Dermis lymphatic vessel endothelial cell (primary cell): Measurements from ENCODE around the gene NT5DC2. TPM values are rescaled to one million over a fixed set of nuclear protein-coding genes. Genes with fewer than 3 reads are reported as not detected.

Source experiments
- total RNA-seq: library from RNA; depleted of rRNA; stranded (reverse); fragments of >200 nt; gene quantifications from 2 replicates; pipeline ENCODE4 v1.2.1, GENCODE V29; 2014

NT5DC2 gene
- total RNA-seq = 22.2 and 22.3 TPM in 2 replicates

GRCh38 chr3:52533623-52534280 lies at the start of gene NT5DC2:
NT5DC2 (minus strand) TSS chr3:52533857; CDS start chr3:52533737, 120 bp downstream.

DNA sequence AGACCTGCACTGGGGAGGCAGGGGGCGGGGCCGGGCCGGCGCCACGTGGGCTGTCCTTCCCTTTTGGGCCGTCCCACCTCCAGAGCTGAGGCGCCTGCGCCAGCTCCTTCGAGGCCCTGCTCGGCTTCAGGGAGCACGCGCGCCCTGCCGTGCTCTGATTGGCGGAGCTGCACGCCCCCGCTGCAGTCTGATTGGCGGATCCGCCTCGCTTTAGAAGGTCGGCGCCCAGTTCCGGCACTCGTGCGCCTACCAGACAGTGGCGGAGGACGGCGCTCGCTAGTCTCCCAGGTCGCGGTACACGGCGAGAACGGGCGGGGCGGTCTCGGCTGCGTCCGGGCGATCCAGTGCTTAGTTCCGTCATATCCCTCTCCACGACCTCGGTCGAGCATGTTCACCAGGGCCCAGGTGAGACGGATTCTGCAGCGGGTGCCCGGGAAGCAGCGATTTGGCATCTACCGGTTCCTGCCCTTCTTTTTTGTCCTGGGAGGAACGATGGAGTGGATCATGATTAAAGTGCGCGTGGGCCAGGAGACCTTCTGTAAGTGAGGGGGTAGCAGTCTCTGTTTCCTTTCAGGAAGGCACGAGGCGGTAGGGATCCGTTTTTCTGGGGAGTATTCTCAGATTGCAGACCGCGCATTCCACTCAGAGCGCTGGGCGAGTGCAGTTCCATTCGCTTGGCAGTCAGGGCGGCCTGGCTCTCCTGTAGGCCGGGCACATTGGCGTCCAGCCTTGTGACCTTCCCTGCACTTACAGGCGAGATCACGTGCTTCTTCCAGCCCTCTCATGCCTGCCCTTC lies 2.9 kb upstream of the NT5DC2 start, which contains the start of gene UQCC5:
UQCC5 (plus strand) TSS at position 237 of the 796 bp plus-strand sequence; CDS start at position 388, 151 bp downstream.

GRCh38 chr3:52494886-52495495 lies 38.7 kb downstream of the NT5DC2 start, which contains the start of gene STAB1:
STAB1 (plus strand) TSS chr3:52495338; CDS start chr3:52495414, 76 bp downstream.

Other genes starting within 250 kb of the NT5DC2 start
- gene GLYCTK, start 246.0 kb downstream of the NT5DC2 start, total RNA-seq = 24.4 and 29.6 TPM in 2 replicates
- gene DNAH1, start 217.5 kb downstream of the NT5DC2 start, total RNA-seq = 2.1 and 2.2 TPM in 2 replicates
- gene BAP1, start 123.8 kb downstream of the NT5DC2 start, total RNA-seq = 68.8 and 69.4 TPM in 2 replicates
- 4.7 and 5.0 TPM in 2 replicates for gene PHF7, start 123.2 kb downstream of the NT5DC2 start, total RNA-seq
- 34.9 and 59.4 TPM in 2 replicates for gene SEMA3G, start 88.8 kb downstream of the NT5DC2 start, total RNA-seq
- gene TNNC1, start 79.8 kb downstream of the NT5DC2 start, total RNA-seq = not detected in 2 replicates
- gene NISCH, start 78.3 kb downstream of the NT5DC2 start, total RNA-seq = 31.1 and 44.2 TPM in 2 replicates
- gene STAB1, start 38.5 kb downstream of the NT5DC2 start, total RNA-seq = 199 and 423 TPM in 2 replicates
- gene UQCC5, start 2.7 kb upstream of the NT5DC2 start, total RNA-seq = 4.6 and 8.7 TPM in 2 replicates
- 47.9 and 65.7 TPM in 2 replicates for gene PBRM1, start 152.1 kb upstream of the NT5DC2 start, total RNA-seq
- 56.9 and 92.1 TPM in 2 replicates for gene GNL3, start 152.2 kb upstream of the NT5DC2 start, total RNA-seq
- 42.4 and 48.1 TPM in 2 replicates for gene GLT8D1, start 171.9 kb upstream of the NT5DC2 start, total RNA-seq
- gene SPCS1, start 172.2 kb upstream of the NT5DC2 start, total RNA-seq = 28.9 and 29.0 TPM in 2 replicates
- gene NEK4, start 237.1 kb upstream of the NT5DC2 start, total RNA-seq = 8.0 and 16.2 TPM in 2 replicates
- gene ITIH1, start 243.7 kb upstream of the NT5DC2 start, total RNA-seq = not detected in 2 replicates